HG02759 (cell line): Measurements from ENCODE around the gene CORO1C.

Experiments used
- ATAC-seq: cut with Tn5 transposase; IDR thresholded peaks from one replicate; pipeline ENCODE4 v1.9.1; 2021; ENCODE audit warnings: mild to moderate bottlenecking, moderate library complexity; ENCODE audit not compliant: unreplicated experiment

CORO1C gene

DNA sequence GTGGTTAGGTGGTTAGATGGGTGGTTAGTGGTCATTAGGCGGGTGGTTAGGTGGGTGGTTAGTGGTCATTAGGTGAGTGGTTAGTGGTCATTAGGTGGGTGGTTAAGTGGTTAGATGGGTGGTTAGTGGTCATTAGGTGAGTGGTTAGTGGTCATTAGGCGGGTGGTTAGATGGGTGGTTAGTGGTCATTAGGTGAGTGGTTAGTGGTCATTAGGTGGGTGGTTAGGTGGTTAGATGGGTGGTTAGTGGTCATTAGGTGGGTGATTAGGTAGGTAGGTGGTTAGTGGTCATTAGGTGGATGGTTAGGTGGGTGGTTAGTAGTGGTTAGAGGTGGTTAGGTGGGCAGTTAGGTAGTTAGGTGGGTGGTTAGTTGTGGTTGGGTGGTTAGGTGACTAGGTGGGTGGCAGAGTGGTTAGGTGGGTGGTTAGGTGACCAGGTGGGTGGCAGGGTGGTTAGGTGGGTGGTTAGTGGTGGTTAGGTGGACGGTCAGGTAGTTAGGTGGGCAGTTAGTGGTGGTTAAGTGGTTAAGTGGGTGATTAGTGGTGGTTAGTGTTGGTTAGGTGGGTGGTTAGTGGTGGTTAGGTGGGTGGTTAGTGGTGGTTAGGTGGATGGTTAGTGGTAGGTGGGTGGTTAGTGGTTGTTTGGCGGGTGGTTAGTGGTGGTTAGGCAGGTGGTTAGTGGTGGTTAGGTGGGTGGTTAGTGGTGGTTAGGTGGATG lies 125.5 kb downstream of the CORO1C start:
- ATAC-seq = no peak

DNA sequence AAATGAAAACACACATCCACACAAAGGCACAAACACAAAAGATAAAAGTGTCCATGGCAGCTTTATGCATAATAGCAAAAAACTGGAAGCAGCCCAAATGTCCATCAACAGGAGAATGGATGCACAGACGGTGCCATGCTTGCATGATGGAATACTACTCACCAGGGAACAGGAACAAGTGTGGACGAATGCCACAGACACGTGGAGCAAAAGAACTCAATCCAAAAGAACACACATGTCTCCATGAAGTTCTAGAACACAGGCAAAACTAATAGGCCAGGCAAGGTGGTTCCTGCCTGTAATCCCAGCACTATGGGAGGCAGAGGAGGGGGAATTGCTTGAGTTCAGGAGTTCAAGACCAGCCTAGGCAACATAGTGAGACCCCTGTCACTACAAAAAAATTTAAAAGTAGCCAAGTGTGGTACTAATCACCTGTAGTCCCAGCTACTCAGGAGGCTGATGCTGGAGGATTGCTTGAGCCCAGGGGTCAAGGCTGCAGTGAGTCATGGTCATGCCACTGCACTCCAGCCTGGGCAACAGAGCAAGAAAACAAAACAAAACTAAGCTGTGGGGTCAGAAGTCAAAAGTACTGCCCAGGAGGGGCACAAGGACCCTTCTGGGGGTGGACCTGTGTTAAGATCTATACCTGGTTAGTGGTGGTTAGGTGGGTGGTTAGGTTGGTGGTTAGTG lies 126.2 kb downstream of the CORO1C start:
- ATAC-seq = no peak

DNA sequence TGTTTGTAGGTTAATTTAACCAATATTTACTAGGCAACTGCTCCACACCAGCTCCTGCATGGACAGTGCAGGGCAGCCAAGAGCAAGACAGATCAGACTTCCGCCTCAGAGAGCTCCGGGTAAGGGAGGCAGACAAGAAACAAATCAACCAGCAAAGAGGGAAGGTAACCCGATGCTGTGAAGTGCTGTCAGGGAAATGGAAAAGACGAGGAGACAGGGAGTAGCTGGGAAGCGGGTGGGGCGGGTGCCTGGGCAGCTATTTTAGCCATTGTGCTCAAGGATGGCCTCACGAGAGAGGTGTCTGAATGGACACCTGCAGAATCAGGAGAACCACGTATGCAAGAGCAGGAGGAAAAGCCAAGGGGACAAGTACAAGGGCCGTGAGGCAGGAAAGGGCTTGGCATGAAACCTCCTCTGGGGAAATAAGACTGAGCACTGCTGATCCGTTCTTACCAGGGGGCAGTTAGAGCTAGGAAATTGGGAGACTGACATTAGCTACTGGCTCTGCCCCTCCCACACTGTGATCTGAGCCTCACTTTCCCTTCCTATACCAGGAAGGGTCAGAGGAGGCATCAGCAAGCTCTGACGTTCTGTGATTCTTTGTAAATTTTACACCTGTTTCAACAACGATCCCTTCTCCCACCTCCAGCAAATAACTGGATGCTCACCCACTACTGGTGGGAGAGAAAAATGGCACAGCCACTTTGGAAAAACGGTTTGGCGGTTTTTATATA lies 126.9 kb downstream of the CORO1C start:
- ATAC-seq = no peak

DNA sequence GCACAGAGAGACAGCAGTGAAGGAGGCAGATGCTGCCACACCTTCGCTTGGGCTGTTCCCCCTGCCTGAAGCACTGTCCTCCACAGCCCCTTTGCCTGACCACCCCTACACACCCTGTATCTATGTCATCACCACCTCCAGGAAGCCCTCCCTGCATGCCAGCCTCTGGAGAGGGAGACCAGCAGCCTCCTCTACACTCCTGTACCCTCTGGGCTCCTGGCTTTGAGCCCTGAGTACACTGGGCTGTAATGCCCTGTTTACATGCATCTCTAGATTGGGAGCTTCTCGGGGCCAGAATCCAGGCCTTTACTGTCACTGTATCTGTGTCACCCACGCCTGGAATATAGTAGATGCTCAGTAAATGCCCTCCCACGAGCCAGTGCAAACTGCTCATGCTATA lies 127.6 kb downstream of the CORO1C start:
- no peak for ATAC-seq

DNA sequence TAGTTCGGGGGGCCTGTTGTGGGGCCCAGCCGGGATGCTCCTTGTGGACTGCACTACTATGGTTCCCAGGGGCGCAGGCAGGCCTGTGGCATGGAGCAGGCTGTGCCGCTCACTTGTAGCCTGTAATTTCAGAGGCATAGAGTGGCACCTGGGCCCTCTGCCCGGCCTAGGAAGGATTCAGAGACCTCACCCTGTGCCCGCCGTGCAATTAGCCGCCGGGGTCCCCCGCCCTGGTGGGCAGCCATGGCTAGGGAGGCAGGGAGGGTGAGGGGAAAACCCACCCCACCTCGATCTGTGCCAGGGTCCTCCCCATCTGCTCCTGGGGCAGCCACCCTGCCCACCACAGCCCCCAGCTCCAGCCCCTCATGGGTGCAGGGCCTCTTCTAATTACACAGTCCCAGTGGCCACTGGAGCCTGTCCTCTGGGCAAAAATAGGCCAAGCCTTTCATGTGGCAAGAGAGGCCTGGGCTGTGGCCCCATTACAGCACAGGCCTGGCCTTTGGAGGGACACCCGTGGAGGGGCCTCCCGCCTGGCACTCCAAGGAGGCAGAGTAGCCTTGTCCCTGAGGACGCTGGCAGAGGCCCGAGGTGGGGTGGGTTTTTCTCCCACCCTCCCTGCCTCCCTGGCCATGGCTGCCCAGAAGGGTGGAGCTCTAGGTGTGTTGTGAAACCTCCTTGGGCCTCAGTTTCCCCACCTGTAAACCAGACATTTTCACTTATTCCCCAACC lies 128.2 kb downstream of the CORO1C start:
- no peak for ATAC-seq

DNA sequence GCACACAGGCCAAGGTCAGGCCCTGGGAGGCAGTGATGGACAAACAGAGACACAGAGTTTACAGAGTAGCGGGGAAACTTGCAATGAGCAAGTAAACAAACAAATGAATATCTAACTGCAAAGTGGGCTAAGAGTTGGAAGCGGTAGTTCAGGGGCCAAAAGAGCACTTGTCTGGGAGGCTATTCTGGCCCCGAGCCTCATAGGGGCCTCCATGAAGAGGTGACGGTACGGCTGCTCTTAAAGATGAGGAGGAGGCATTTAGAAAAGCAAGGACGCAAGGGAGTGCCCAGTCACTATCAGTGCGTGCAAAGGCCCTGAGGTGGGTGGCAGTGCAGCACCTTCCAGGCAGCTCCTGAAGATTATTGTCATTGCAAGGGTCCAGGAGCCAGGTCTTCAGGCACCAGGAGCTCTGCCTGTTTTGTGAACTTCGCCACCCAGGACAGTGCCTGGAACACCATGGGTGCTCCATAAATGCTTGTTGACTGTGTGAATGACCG lies 129.1 kb downstream of the CORO1C start:
- no peak for ATAC-seq

DNA sequence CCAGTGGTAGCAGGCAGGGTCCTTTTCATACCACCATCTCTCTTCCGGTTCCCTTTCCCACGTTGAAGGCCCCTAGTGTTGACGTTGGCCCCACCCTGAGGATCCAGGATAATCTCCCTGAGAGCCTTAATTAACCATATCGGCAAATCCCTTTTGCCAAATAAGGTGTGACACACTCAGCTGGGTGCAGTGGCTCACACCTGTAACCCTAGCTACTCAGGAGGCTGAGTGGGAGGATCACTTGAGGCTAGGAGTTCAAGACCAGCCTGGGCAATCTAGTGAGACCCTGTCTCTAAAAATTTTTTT lies 130.7 kb downstream of the CORO1C start:
- ATAC-seq = no peak

DNA sequence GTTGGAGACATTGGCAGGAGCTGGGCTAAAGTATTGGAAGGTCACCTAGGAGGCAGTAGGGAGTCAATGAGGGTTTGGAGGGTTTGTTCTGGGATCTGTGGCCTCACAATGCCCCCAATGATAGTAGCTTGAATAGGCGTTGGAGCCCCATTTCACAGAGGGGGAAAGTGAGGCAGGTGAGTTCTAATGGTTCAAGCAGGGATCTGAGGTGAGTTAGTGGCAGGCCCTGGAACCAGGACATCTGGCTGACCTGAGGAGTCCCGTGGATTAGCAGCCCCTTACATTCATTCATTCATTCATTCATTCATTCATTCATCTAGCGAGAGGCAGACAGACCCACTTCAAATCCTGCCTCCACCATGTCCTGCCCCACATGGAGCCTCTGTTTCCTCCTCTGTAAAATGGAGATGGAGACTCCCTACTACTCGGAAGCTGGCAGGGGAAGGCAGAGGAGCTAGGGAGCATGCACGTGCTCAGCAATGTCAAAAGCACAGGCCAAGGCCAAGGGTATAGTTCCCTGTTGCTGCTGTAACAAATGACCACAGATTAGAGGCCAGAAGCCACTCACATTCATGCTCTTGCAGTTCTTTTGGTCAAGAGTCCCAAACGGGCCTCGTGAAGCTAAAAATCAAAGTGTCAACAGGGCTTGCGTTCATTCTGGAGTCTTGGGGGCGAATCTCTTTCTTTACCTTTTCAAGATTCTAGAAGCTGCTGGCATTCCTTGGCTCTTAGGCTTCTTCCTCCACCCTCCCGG lies 131.2 kb downstream of the CORO1C start:
- ATAC-seq = no peak

DNA sequence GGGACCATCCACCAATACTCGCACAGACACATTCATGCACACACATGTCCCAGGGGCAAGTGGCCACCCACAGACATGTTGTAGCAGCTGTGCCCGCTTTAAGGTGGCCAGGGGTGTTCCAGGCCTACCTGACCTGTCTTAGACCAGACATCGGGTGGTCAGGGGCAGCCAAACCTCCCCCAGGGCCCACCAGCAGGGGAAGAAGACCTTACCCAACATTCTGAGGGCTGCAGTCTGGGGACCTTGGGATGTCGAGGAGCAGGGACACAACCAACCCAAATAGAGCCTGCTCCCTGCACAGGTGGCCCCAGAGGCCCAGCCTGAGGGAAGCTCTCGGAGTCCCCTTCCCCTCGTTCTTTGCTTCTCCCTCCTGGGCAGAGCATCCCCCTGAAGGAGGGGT lies 131.8 kb downstream of the CORO1C start:
- no peak for ATAC-seq

DNA sequence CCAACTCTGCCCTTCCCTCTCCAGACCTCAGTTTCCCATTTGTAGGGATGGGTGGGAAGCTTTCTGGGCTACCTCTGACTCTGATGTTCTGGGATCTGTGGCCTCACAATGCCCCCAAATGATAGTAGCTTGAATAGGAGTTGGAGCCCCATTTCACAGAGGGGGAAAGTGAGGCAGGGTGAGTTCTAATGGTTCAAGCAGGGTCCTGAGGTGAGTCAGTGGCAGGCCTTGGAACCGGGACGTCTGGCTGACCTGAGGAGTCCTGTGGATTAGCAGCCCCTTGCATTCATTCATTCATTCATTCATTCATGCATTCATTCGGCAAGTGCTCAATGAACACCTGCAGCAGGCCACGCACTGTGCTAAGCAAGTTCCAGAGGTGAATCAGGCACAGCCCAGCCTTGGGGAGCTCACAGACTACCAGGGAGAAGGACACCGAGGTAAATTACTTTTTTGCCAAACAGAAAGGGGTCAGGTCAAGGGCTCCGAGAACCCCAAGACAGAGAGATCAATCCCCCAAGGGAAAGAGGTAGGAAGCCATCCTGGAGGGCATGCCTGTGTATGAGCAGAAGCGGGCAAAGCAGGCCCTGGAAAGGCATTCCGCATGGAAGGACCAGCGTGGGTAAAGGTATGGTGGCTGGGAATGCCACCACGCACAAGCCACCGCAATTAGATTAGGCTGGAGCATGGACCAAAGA lies 132.6 kb downstream of the CORO1C start:
- ATAC-seq = no peak

DNA sequence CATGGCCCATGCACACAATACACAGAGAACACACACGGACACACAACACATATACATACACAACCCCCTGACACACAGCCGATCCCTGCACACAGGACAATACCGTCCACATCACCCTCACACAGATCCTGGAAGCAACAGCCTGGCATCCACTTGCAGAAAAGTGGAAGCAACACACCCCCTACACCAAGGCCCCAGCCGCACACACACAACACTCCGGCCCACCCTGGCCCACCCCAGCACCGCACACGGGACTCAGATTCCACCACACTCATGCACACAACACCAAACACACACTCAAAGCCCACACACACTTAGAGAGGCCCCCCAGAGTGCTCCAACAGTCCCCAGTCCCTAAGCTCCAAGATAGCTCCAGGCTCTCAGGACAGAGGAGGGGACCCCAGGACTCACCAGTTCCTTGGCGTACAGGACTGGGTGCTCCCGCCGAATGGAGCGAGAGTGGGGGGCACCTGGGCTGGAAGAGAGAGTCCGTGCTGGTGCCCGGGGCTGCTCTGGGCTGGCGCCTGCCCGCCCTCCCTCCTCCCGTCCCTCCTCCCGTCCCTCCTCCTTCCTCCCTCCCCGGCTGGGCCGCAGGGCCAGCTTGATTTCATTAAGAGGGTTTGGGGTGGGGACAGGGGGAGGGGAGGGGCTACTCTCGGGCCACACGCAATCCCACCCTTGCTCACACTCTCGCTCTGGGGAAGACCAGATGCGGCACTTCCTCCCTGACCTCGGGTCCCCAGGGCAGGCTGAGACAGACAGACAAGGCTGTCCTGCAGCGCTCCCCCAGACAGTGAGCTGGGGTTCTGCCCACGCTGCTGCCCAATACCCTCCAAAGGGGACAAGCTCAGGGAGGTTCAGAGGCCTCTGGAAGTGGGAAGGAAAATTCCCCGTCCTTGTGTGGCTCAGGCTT lies 133.5 kb downstream of the CORO1C start, which contains the start of gene TMEM119:
Gene TMEM119 (minus strand): TSS at position 526 of the 913 bp plus-strand sequence. CDS start 5,701 bp downstream, outside the sequence.
- no peak for ATAC-seq

DNA sequence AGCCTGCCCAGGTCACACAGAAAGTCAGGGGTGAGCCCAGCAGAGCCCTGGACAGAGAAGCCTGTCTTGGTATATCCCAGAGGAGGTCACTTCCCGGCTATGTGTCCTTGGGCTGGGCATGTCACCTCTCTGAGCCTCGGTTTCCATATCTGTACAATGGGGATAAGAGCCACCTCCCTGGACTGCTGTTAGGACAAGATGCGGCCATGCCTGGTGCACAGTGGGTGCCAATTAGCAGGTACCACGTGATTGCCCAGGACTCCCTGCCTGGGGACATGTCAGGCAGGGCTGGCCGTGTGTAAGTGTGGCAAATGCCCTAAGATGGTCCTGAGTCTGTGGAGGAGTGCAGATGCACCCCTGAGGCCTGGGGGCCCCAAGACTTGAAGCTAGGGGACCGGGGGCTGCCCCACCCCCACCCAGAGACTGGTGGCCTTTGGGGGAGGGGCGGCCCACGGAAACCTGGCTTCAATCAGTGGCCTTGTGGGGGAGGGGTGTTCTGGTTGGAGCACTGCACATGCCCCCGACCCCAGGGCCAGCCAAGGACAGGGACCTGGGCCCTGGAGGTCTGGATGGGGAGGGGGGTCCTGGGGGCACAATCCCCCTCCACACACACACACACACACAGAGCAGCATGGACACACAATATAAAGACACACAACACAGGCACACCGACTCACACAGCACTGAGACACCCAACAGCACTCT lies 134.3 kb downstream of the CORO1C start:
- no peak for ATAC-seq

DNA sequence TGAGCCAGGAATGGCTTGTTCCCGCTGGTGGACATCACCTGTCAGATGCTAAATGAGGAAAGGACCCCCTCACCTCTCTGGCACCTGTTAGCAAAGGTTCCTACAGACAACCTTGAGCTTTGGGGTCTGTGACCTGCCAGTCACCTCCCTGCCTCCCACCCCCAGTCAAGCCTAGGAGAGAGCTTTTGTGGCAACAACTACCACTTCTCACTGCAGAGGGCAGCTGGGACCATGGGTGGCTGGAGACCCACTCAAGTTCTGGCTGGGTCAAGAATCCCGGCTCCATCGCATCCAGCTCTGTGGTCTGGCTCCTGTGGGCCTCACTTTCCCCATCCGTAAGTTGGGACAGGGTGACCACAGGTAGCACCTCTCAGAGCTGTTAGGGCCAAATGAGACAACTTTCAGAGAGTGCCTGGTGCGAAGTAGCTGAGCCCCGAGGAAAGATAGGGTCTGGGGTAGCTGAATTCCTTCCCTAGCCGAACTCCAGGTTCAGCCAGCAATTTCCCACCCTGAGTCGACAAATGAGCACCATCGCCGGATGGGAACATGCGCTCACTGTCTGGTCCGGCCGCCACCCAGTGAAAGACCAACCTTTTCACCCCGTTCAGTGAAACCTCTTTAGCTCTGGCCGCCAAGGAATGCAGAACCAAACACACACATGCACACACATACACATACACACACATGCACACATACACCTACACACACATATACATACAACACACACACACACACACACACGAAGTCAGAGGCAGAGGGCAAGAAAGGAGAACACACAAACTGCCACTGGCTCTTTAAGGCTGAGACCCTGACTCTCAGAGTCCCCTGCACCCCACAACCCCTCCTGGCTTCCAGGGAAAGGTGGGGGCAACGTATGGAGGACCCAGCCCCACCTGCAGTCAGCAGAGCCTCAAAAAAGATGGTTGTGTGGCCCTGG lies 135.3 kb downstream of the CORO1C start:
- no peak for ATAC-seq
